Fibroblast of lung (primary cell): ENCODE results near the gene FOXD4L3. TPM values are rescaled to one million over a fixed set of nuclear protein-coding genes. Genes with fewer than 3 reads are reported as not detected.
A peak's percentile ranks its signal among the peaks of the same experiment; 100 is the strongest.
"Not testable (repeated sequence)": the region's sequence is repeated elsewhere in the genome, so short reads cannot be mapped to it uniquely, and the experiment has no call there.

Experiments used
- DNase-seq, 2 donors: peaks; one replicate each; pipeline versions ENCODE4 v3.0.0 to v3.0.0-alpha.2; 2010; ENCODE audit warnings: low read depth in 2 of 2
- H2AFZ ChIP-seq: 2 replicates; pipeline ENCODE4 v1.5.1; 2012; ENCODE audit warnings: low read length, control low read depth, inconsistent platforms
- H3K27ac ChIP-seq: 2 replicates; pipeline ENCODE4 v1.5.1; 2011; ENCODE audit warnings: low read length, control low read depth; ENCODE audit not compliant: insufficient read depth
- H3K27me3 ChIP-seq: 2 replicates; pipeline ENCODE4 v1.5.1; 2011; ENCODE audit warnings: mild to moderate bottlenecking, low read length; ENCODE audit not compliant: control insufficient read depth, insufficient read depth
- H3K36me3 ChIP-seq: 2 replicates; pipeline ENCODE4 v1.5.1; 2011; ENCODE audit warnings: low read length; ENCODE audit not compliant: control insufficient read depth, insufficient read depth
- H3K4me1 ChIP-seq: 2 replicates; pipeline ENCODE4 v1.5.1; 2011; ENCODE audit warnings: low read length; ENCODE audit not compliant: control insufficient read depth, insufficient read depth; ENCODE audit errors: extremely low read depth
- H3K4me2 ChIP-seq: 2 replicates; pipeline ENCODE4 v1.5.1; 2011; ENCODE audit warnings: low read length, control low read depth; ENCODE audit not compliant: insufficient read depth; ENCODE audit errors: extremely low read depth
- H3K4me3 ChIP-seq, 4 experiments: fragments of 200-600 bp in 1 of 4; sonication (generic) in 1 of 4; replicated peaks in 1 of 4; 2 replicates each; pipeline ENCODE4 v1.5.1; 2011 to 2016; ENCODE audit warnings: low read length in 4 of 4, low read depth in 3 of 4, mild to moderate bottlenecking in 3 of 4, control low read depth in 2 of 4, inconsistent platforms in 1 of 4, mixed read lengths in 1 of 4; ENCODE audit not compliant: insufficient read depth in 1 of 4; ENCODE audit errors: control extremely low read depth in 1 of 4
- H3K79me2 ChIP-seq: 2 replicates; pipeline ENCODE4 v1.5.1; 2012; ENCODE audit warnings: mild to moderate bottlenecking, low read length, inconsistent platforms; ENCODE audit not compliant: control insufficient read depth, insufficient read depth
- H3K9ac ChIP-seq: 2 replicates; pipeline ENCODE4 v1.5.1; 2011; ENCODE audit warnings: mild to moderate bottlenecking, low read length, control low read depth; ENCODE audit not compliant: insufficient read depth
- H3K9me3 ChIP-seq: 2 replicates; pipeline ENCODE4 v1.5.1; 2012; ENCODE audit warnings: low read depth, low read length; ENCODE audit not compliant: control insufficient read depth, insufficient read depth
- H4K20me1 ChIP-seq: 2 replicates; pipeline ENCODE4 v1.5.1; 2011; ENCODE audit warnings: low read length; ENCODE audit not compliant: control insufficient read depth, insufficient read depth; ENCODE audit errors: extremely low read depth
- polyA plus RNA-seq, 2 donors: library from polyadenylated mRNA; depleted of rRNA in 1 of 2; stranded (reverse) in 1 of 2; unstranded in 1 of 2; fragments of >200 nt; gene quantifications; 2 replicates each; pipeline ENCODE4 v1.2.1, GENCODE V29; 2011 to 2012; ENCODE audit warnings: missing spikeins in 1 of 2
- total RNA-seq: library from RNA; depleted of rRNA; stranded (reverse); fragments of >200 nt; gene quantifications from 2 replicates; pipeline ENCODE4 v1.2.1, GENCODE V29; 2014

Gene FOXD4L3
- total and polyA plus RNA-seq, 2 donors (not counting 1 experiment from before 2014, with no cell fraction given): under 0.01 TPM; not detected in 1

DNA sequence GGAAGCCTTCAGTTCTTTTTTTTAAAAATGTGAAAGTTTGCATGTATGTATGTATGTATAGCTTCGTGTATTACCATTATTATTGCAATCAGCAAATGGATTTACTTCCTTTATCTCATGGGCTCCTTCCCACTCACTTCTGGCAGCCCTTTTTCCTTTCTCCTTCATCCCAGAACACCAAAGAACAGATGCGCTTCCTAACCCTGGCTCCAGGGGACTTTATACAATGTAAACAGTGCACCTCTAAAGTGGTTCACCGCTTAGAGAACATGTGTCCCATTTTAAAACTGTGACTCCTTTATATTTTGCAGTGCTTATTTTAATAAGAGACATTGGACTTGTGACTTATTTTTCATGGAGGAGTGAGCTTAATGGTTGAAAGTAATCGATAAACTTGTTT lies 40.6 kb downstream of the FOXD4L3 start:
- H3K27ac ChIP-seq, H3K27me3 ChIP-seq, H2AFZ ChIP-seq, H3K4me2 ChIP-seq, H3K36me3 ChIP-seq, H3K9me3 ChIP-seq, DNase-seq, H3K9ac ChIP-seq, H4K20me1 ChIP-seq, H3K4me3 ChIP-seq, H3K4me1 ChIP-seq, H3K79me2 ChIP-seq: not testable (repeated sequence)

DNA sequence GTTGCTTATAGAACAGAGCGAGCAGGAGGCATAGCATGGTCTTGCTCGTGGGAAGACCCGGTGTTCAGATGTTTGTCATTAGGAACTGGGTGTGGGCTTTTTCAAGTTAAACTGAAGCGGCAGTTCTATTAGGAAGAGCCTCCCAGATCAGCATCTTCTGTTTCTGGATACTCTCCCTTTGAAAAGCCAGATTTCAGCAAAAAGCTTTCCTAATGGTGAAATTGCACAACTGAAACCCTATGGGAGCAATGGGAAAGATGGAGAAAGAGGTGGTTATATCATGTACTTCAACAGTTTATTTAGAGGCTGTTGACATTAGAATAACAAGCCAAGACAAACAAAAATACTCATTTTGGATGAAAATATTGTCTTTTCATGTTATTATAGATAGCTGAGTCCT lies 41.3 kb downstream of the FOXD4L3 start:
- H3K9me3 ChIP-seq, H3K4me1 ChIP-seq, H3K79me2 ChIP-seq, H3K9ac ChIP-seq, H3K27ac ChIP-seq, H3K4me2 ChIP-seq, H3K27me3 ChIP-seq, H4K20me1 ChIP-seq, H3K36me3 ChIP-seq, H2AFZ ChIP-seq, H3K4me3 ChIP-seq: not testable (repeated sequence)
- DNase-seq: peak in 1 of 2 donors; percentile 28

- H3K4me3 ChIP-seq, H3K4me2 ChIP-seq, H2AFZ ChIP-seq, H3K9ac ChIP-seq, H3K9me3 ChIP-seq, H3K4me1 ChIP-seq, H4K20me1 ChIP-seq, H3K36me3 ChIP-seq, H3K27ac ChIP-seq, H3K27me3 ChIP-seq, H3K79me2 ChIP-seq: not testable (repeated sequence)
- peak in 1 of 2 donors; percentile 0 for DNase-seq
Measured at GRCh38 chr9:68351689-68352088, 49.0 kb downstream of the FOXD4L3 start.

Other genes with a start within 250 kb of the FOXD4L3 start
- gene ZNG1C, start 60.9 kb upstream of the FOXD4L3 start, total RNA-seq: 9.2 and 15.9 TPM in 2 replicates
- 26.1 and 33.7 TPM in 2 replicates for gene ZNG1C, start 60.9 kb upstream of the FOXD4L3 start, polyA plus RNA-seq
- 37.5 and 113 TPM in 2 replicates for gene PGM5, start 53.7 kb downstream of the FOXD4L3 start, total RNA-seq
- gene PGM5, start 53.7 kb downstream of the FOXD4L3 start, polyA plus RNA-seq: 42.6 and 65.7 TPM in 2 replicates
- not detected in 2 replicates for gene TMEM252, start 238.0 kb downstream of the FOXD4L3 start, total RNA-seq
- gene TMEM252, start 238.0 kb downstream of the FOXD4L3 start, polyA plus RNA-seq: not detected in 2 replicates